ENCODE results near the gene CEP41.

The CEP41 gene

GRCh38 chr7:130349911-130350782 lies 90.7 kb downstream of the CEP41 start:
- no peak for DNase-seq

- DNase-seq: no peak
These were observed 93.9 kb downstream of the CEP41 start for GRCh38 chr7:130346941-130347340.

- no peak for DNase-seq
These were observed 94.5 kb downstream of the CEP41 start for GRCh38 chr7:130346177-130346905.

GRCh38 chr7:130345725-130346124 lies 95.1 kb downstream of the CEP41 start:
- DNase-seq: no peak

- DNase-seq: no peak
These were observed 95.7 kb downstream of the CEP41 start for GRCh38 chr7:130345136-130345535.

- no peak for DNase-seq
These were observed 96.4 kb downstream of the CEP41 start, which contains the start of gene CPA5 for GRCh38 chr7:130344271-130344866. Gene CPA5, plus strand, starts transcription at chr7:130344816. Its CDS starts 1,670 bp downstream, at chr7:130346486.
